Mesendoderm (in vitro differentiated cells): ENCODE measurements around the gene ARID3A.

Experiments used
- DNase-seq: peaks from one replicate; pipeline ENCODE4 v3.0.0; 2013
- H2AK5ac ChIP-seq: 2 replicates; pipeline ENCODE4 v1.6.1; 2013; ENCODE audit warnings: low read length, inconsistent platforms
- H2BK120ac ChIP-seq: 2 replicates; pipeline ENCODE4 v1.6.1; 2013; ENCODE audit warnings: low read depth, mild to moderate bottlenecking, low read length, moderate library complexity, mixed read lengths
- H2BK15ac ChIP-seq: replicated peaks from 2 replicates; pipeline ENCODE4 v1.6.1; 2013; ENCODE audit warnings: low read depth, mild to moderate bottlenecking, moderate library complexity
- H2BK5ac ChIP-seq: 2 replicates; pipeline ENCODE4 v1.6.1; 2013; ENCODE audit warnings: low read length, inconsistent platforms
- H3K18ac ChIP-seq: 2 replicates; pipeline ENCODE4 v1.6.1; 2013; ENCODE audit warnings: mild to moderate bottlenecking, low read length, mixed read lengths
- H3K23ac ChIP-seq: one replicate; pipeline ENCODE4 v1.6.1; 2013; ENCODE audit warnings: low read length
- H3K27ac ChIP-seq: 2 replicates; pipeline ENCODE4 v1.5.1; 2013; ENCODE audit warnings: low read depth, mild to moderate bottlenecking, inconsistent platforms, low read length, moderate library complexity
- H3K27me3 ChIP-seq: 2 replicates; pipeline ENCODE4 v1.6.1; 2013; ENCODE audit warnings: low read length, control low read depth, mild to moderate bottlenecking, inconsistent platforms; ENCODE audit not compliant: insufficient read depth, poor library complexity
- H3K36me3 ChIP-seq: 2 replicates; pipeline ENCODE4 v1.6.1; 2013; ENCODE audit warnings: low read length, inconsistent platforms; ENCODE audit not compliant: control insufficient read depth, insufficient read depth
- H3K4ac ChIP-seq: one replicate; pipeline ENCODE4 v1.6.1; 2013; ENCODE audit warnings: low read depth, mild to moderate bottlenecking, low read length, moderate library complexity
- H3K4me1 ChIP-seq: 2 replicates; pipeline ENCODE4 v1.6.1; 2013; ENCODE audit warnings: low read depth, low read length, inconsistent platforms; ENCODE audit not compliant: control insufficient read depth
- H3K4me2 ChIP-seq: 2 replicates; pipeline ENCODE4 v1.6.1; 2013; ENCODE audit warnings: low read length
- H3K4me3 ChIP-seq: 2 replicates; pipeline ENCODE4 v1.5.1; 2013; ENCODE audit warnings: mild to moderate bottlenecking, low read length
- H3K56ac ChIP-seq: one replicate; pipeline ENCODE4 v1.6.1; 2013; ENCODE audit warnings: low read length
- H3K79me1 ChIP-seq: 2 replicates; pipeline ENCODE4 v1.6.1; 2013; ENCODE audit warnings: low read length, inconsistent platforms
- H3K79me2 ChIP-seq: 2 replicates; pipeline ENCODE4 v1.6.1; 2013; ENCODE audit warnings: mild to moderate bottlenecking, low read length; ENCODE audit not compliant: control insufficient read depth, insufficient read depth
- H3K9ac ChIP-seq: 2 replicates; pipeline ENCODE4 v1.6.1; 2013; ENCODE audit warnings: low read length, inconsistent platforms
- H4K5ac ChIP-seq: one replicate; pipeline ENCODE4 v1.6.1; 2013; ENCODE audit warnings: low read length
- H4K8ac ChIP-seq: one replicate; pipeline ENCODE4 v1.6.1; 2013; ENCODE audit warnings: low read depth, mild to moderate bottlenecking, control low read depth, low read length, moderate library complexity
- WGBS: extraction: QIAGEN DNeasy Blood & Tissue Kit; methylation state at CpG from one replicate; pipeline ENCODE4 v1.1.7; 2013; ENCODE audit warnings: low lambda C conversion rate, missing lambda C conversion rate; ENCODE audit not compliant: insufficient coverage; ENCODE audit errors: extremely low coverage; 5-methylcytosine and 5-hydroxymethylcytosine counted together

The ARID3A gene

GRCh38 chr19:934865-935479 is 9.1 kb downstream of the ARID3A start:
- H3K18ac ChIP-seq, result no peak overlapping the region
- H3K27me3 ChIP-seq, result no peaks in the 10 kb centered on the region
- no peak overlapping the region for H3K23ac ChIP-seq
- H3K4ac ChIP-seq, result no peak overlapping the region
- H3K36me3 ChIP-seq, result peaks cover 9% of the 10 kb centered on the region
- H3K9ac ChIP-seq, result no peak overlapping the region
- H3K79me2 ChIP-seq, result peaks cover 67% of the 10 kb centered on the region
- no peak for DNase-seq
- H3K56ac ChIP-seq, result no peak overlapping the region
- H4K5ac ChIP-seq, result no peak overlapping the region
- no peaks in the 10 kb centered on the region for H3K4me1 ChIP-seq
- no peak overlapping the region for H3K27ac ChIP-seq
- no peak overlapping the region for H3K4me2 ChIP-seq
- H3K4me3 ChIP-seq, result no peak overlapping the region
- H2BK5ac ChIP-seq, result no peak overlapping the region
- H4K8ac ChIP-seq, result no peak overlapping the region
- WGBS, result no CpG with 5 or more reads among the region's 31 CpGs
- H3K79me1 ChIP-seq, result peaks cover 10% of the 10 kb centered on the region
- no peak overlapping the region for H2AK5ac ChIP-seq
- H2BK15ac ChIP-seq, result no peak overlapping the region
- H2BK120ac ChIP-seq, result no peak overlapping the region

- Histone ChIP-seq H3K4me2 (no peak overlapping the region), H4K8ac (no peak overlapping the region), H3K36me3 (peaks cover 9% of the 10 kb centered on the region), H3K56ac (no peak overlapping the region), H3K4ac (no peak overlapping the region), H2BK5ac (no peak overlapping the region), H3K23ac (no peak overlapping the region), H3K27me3 (no peaks in the 10 kb centered on the region), H2BK15ac (no peak overlapping the region), H3K79me1 (peaks cover 10% of the 10 kb centered on the region), H3K18ac (no peak overlapping the region), H2AK5ac (no peak overlapping the region), H3K27ac (no peak overlapping the region), H3K79me2 (peaks cover 75% of the 10 kb centered on the region), H4K5ac (no peak overlapping the region), H3K9ac (no peak overlapping the region), H3K4me1 (no peaks in the 10 kb centered on the region), H2BK120ac (no peak overlapping the region), H3K4me3 (no peak overlapping the region)
- no CpG with 5 or more reads among the region's 10 CpGs for WGBS
- no peak for DNase-seq
These were observed 10.3 kb downstream of the ARID3A start for GRCh38 chr19:936175-936546.

GRCh38 chr19:937259-937694 is 11.4 kb downstream of the ARID3A start:
- H3K27me3 ChIP-seq, result no peaks in the 10 kb centered on the region
- no peak overlapping the region for H3K18ac ChIP-seq
- no peak overlapping the region for H4K8ac ChIP-seq
- H3K36me3 ChIP-seq, result peaks cover 9% of the 10 kb centered on the region
- H3K56ac ChIP-seq, result no peak overlapping the region
- no peak overlapping the region for H3K4ac ChIP-seq
- no peak overlapping the region for H2BK5ac ChIP-seq
- no peak overlapping the region for H2AK5ac ChIP-seq
- WGBS, result no CpG with 5 or more reads among the region's 16 CpGs
- H4K5ac ChIP-seq, result no peak overlapping the region
- no peak overlapping the region for H3K27ac ChIP-seq
- H3K23ac ChIP-seq, result no peak overlapping the region
- peaks cover 75% of the 10 kb centered on the region for H3K79me2 ChIP-seq
- H3K4me1 ChIP-seq, result no peaks in the 10 kb centered on the region
- H2BK120ac ChIP-seq, result no peak overlapping the region
- no peak for DNase-seq
- H3K4me2 ChIP-seq, result no peak overlapping the region
- peaks cover 9% of the 10 kb centered on the region for H3K79me1 ChIP-seq
- no peak overlapping the region for H3K9ac ChIP-seq
- no peak overlapping the region for H3K4me3 ChIP-seq
- no peak overlapping the region for H2BK15ac ChIP-seq

- Histone ChIP-seq H4K8ac (no peak overlapping the region), H3K27ac (no peak overlapping the region), H2BK5ac (no peak overlapping the region), H3K4ac (no peak overlapping the region), H3K79me1 (peaks cover 8% of the 10 kb centered on the region), H3K4me3 (no peak overlapping the region), H3K56ac (no peak overlapping the region), H3K18ac (no peak overlapping the region), H3K9ac (no peak overlapping the region), H3K79me2 (peaks cover 67% of the 10 kb centered on the region), H4K5ac (no peak overlapping the region), H3K27me3 (no peaks in the 10 kb centered on the region), H3K4me1 (no peaks in the 10 kb centered on the region), H2BK120ac (no peak overlapping the region), H2AK5ac (no peak overlapping the region), H3K23ac (no peak overlapping the region), H3K4me2 (no peak overlapping the region), H2BK15ac (no peak overlapping the region), H3K36me3 (peaks cover 11% of the 10 kb centered on the region)
- no peak for DNase-seq
- WGBS, result no CpG with 5 or more reads among the region's 23 CpGs
These were observed 12.5 kb downstream of the ARID3A start for GRCh38 chr19:938233-938923.

- H3K36me3 ChIP-seq, result peaks cover 13% of the 10 kb centered on the region
- no peak overlapping the region for H3K9ac ChIP-seq
- no peak for DNase-seq
- H3K27ac ChIP-seq, result no peak overlapping the region
- H2BK5ac ChIP-seq, result no peak overlapping the region
- peaks cover 65% of the 10 kb centered on the region for H3K79me2 ChIP-seq
- H3K4ac ChIP-seq, result no peak overlapping the region
- H3K79me1 ChIP-seq, result peaks cover 8% of the 10 kb centered on the region
- no peak overlapping the region for H2BK120ac ChIP-seq
- WGBS, result no CpG with 5 or more reads among the region's 22 CpGs
- no peak overlapping the region for H2AK5ac ChIP-seq
- H3K56ac ChIP-seq, result no peak overlapping the region
- H3K4me3 ChIP-seq, result no peak overlapping the region
- H3K18ac ChIP-seq, result no peak overlapping the region
- H2BK15ac ChIP-seq, result no peak overlapping the region
- H3K23ac ChIP-seq, result no peak overlapping the region
- H4K5ac ChIP-seq, result no peak overlapping the region
- H4K8ac ChIP-seq, result no peak overlapping the region
- no peaks in the 10 kb centered on the region for H3K27me3 ChIP-seq
- H3K4me2 ChIP-seq, result no peak overlapping the region
- no peaks in the 10 kb centered on the region for H3K4me1 ChIP-seq
These were observed 13.6 kb downstream of the ARID3A start for GRCh38 chr19:939439-939838.
